OCI-LY7 (cell line): ENCODE data around the gene ZNF124.
"Not testable (repeated sequence)": the region's sequence is repeated elsewhere in the genome, so short reads cannot be mapped to it uniquely, and the experiment has no call there.

Source experiments
- CTCF ChIP-seq: fragments of 200-600 bp; sonication (generic); conservative IDR thresholded peaks from 2 replicates; pipeline ENCODE4 v1.5.1; 2014; ENCODE audit warnings: mild to moderate bottlenecking, antibody characterized with exemption, low read length, moderate library complexity, mixed read lengths
- EZH2phosphoT487 ChIP-seq: fragments of 200-600 bp; sonication (generic); IDR thresholded peaks from 2 replicates; pipeline ENCODE4 v1.6.1; 2018; ENCODE audit warnings: low read depth, borderline replicate concordance, mild to moderate bottlenecking, mixed run types, antibody characterized with exemption, low read length, moderate library complexity, mixed read lengths

GRCh38 chr1:247139557-247139956 is 32.3 kb downstream of the ZNF124 start:
- not testable (repeated sequence) for TF ChIP-seq CTCF, EZH2phosphoT487
